ENCODE measurements around the gene PTGDS. TPM values are rescaled to one million over a fixed set of nuclear protein-coding genes. Genes with fewer than 3 reads are reported as not detected.

The PTGDS gene
- total and polyA plus RNA-seq, 10 of the 15 experiments (the other 5 are each of a cell fraction or from before 2014, with no cell fraction given), result not detected

- RAD21 ChIA-PET (ENCODE audit: unreplicated experiment), result interaction anchor here (3.6 kb wide), 1 partner anchor 33 kb away, joined by 16 read pairs; no protein-coding TSS in a partner anchor
- H3K4me1 ChIP-seq (ENCODE audit: control insufficient read depth, insufficient read depth, low read length), result peaks cover 26% of the 10 kb centered on the region
- no peaks in the 10 kb centered on the region for H4K20me1 ChIP-seq (ENCODE audit: control insufficient read depth, insufficient read depth)
- H3K9me3 ChIP-seq (replicated peaks; ENCODE audit: control insufficient read depth, insufficient read depth, low read length), result peaks cover 2% of the 10 kb centered on the region; the same call in 2 of the 3 replicates
- peaks cover 0 to 6% of the 10 kb centered on the region in 2 experiments; a peak in 2 of 4 replicates for H3K27me3 ChIP-seq (replicated peaks in 1 of 2; ENCODE audit: control insufficient read depth in 2 of 2, insufficient read depth in 2 of 2, low read length in 1 of 2)
- POLR2A ChIA-PET, result interaction anchor here (0.6 kb wide), 2 partner anchors 210 to 222 kb away, joined by 3 read pairs; no protein-coding TSS in a partner anchor
- FAIRE-seq (no peak), ATAC-seq (no peak), DNase-seq (ENCODE audit: low read depth, low spot score) (no peak)
- intact Hi-C loops (cut with micrococcal nuclease; ENCODE audit: unreplicated experiment), result no loop called here
- SMC1A ChIA-PET (ENCODE audit: uncharacterized antibody, unreplicated experiment), result interaction anchor here (0.6 kb wide), 1 partner anchor 191 kb away, joined by 3 read pairs; no protein-coding TSS in a partner anchor
- no TSS peak for BruUV-seq (replicated peaks)
- H3K9ac ChIP-seq (ENCODE audit: control insufficient read depth, insufficient read depth, low read length), result no peak overlapping the region
- CTCF ChIA-PET, result interaction anchor here (1.3 to 1.7 kb wide), 4 partner anchors 9 to 54 kb away, joined by 3 to 13 read pairs (median 5); partner anchors contain the start of gene PAXX
- H3K79me2 ChIP-seq (ENCODE audit: control insufficient read depth, insufficient read depth, low read length), result no peaks in the 10 kb centered on the region
- in situ Hi-C loops (cut with MboI), result no loop called here
- H3K4me2 ChIP-seq (ENCODE audit: control insufficient read depth, insufficient read depth), result no peak overlapping the region
- no peak overlapping the region for H3K4me3 ChIP-seq
- H3K36me3 ChIP-seq (ENCODE audit: control insufficient read depth in 2 of 2, insufficient read depth in 2 of 2, low read length in 1 of 2), result no peaks in the 10 kb centered on the region
- WGBS (ENCODE audit: insufficient coverage, insufficient replicate concordance, low lambda C conversion rate, missing lambda C conversion rate), result 72% methylated on average over 20 of the region's 20 CpGs
- no peak overlapping the region for H3K27ac ChIP-seq (ENCODE audit: control insufficient read depth, insufficient read depth)
- H2AFZ ChIP-seq (ENCODE audit: control insufficient read depth, low read depth, low read length), result no peak overlapping the region
- TF ChIP-seq DPF2 (IDR thresholded peaks at IDR 0.05) (no peak), STAT1 (conservative IDR thresholded peaks at IDR 0.05) (no peak), TCF3 (IDR thresholded peaks at IDR 0.05; ENCODE audit: borderline replicate concordance, insufficient read depth, low read depth, low read length) (no peak), MEF2B (IDR thresholded peaks at IDR 0.05; ENCODE audit: partially characterized antibody, poor library complexity, severe bottlenecking) (no peak), BMI1 (IDR thresholded peaks at IDR 0.05; ENCODE audit: borderline replicate concordance) (no peak), NR2C2 (IDR thresholded peaks at IDR 0.05; ENCODE audit: borderline replicate concordance, control insufficient read depth, insufficient read length, low read depth) (no peak), RBBP5 (conservative IDR thresholded peaks at IDR 0.05) (no peak), SMC3 (IDR thresholded peaks at IDR 0.05; ENCODE audit: borderline replicate concordance, low read length) (no peak), NR2F1 (conservative IDR thresholded peaks at IDR 0.05) (no peak), SP1 (IDR thresholded peaks at IDR 0.05; ENCODE audit: low read depth, low read length) (no peak), ZNF592 (IDR thresholded peaks at IDR 0.05) (no peak), CHD4 (IDR thresholded peaks at IDR 0.05) (no peak)
- TF ChIP-seq, protein P1, sequence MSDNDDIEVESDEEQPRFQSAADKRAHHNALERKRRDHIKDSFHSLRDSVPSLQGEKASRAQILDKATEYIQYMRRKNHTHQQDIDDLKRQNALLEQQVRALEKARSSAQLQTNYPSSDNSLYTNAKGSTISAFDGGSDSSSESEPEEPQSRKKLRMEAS (IDR thresholded peaks at IDR 0.05; ENCODE audit: low read depth, low read length), result no peak
- TF ChIP-seq, protein P2, sequence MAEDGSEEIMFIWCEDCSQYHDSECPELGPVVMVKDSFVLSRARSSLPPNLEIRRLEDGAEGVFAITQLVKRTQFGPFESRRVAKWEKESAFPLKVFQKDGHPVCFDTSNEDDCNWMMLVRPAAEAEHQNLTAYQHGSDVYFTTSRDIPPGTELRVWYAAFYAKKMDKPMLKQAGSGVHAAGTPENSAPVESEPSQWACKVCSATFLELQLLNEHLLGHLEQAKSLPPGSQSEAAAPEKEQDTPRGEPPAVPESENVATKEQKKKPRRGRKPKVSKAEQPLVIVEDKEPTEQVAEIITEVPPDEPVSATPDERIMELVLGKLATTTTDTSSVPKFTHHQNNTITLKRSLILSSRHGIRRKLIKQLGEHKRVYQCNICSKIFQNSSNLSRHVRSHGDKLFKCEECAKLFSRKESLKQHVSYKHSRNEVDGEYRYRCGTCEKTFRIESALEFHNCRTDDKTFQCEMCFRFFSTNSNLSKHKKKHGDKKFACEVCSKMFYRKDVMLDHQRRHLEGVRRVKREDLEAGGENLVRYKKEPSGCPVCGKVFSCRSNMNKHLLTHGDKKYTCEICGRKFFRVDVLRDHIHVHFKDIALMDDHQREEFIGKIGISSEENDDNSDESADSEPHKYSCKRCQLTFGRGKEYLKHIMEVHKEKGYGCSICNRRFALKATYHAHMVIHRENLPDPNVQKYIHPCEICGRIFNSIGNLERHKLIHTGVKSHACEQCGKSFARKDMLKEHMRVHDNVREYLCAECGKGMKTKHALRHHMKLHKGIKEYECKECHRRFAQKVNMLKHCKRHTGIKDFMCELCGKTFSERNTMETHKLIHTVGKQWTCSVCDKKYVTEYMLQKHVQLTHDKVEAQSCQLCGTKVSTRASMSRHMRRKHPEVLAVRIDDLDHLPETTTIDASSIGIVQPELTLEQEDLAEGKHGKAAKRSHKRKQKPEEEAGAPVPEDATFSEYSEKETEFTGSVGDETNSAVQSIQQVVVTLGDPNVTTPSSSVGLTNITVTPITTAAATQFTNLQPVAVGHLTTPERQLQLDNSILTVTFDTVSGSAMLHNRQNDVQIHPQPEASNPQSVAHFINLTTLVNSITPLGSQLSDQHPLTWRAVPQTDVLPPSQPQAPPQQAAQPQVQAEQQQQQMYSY (CRISPR knock-in tag; IDR thresholded peaks at IDR 0.05), result no peak
These were observed 24.7 kb downstream of the PTGDS start for GRCh38 chr9:137001857-137002645.
